Measurements from ENCODE around the gene MRPL36.

GRCh38 chr5:1763548-1763911, 36.1 kb downstream of the MRPL36 start:
- no peak for TF ChIP-seq POLR2A (IDR thresholded peaks at IDR 0.05)
- TF ChIP-seq, protein P1, sequence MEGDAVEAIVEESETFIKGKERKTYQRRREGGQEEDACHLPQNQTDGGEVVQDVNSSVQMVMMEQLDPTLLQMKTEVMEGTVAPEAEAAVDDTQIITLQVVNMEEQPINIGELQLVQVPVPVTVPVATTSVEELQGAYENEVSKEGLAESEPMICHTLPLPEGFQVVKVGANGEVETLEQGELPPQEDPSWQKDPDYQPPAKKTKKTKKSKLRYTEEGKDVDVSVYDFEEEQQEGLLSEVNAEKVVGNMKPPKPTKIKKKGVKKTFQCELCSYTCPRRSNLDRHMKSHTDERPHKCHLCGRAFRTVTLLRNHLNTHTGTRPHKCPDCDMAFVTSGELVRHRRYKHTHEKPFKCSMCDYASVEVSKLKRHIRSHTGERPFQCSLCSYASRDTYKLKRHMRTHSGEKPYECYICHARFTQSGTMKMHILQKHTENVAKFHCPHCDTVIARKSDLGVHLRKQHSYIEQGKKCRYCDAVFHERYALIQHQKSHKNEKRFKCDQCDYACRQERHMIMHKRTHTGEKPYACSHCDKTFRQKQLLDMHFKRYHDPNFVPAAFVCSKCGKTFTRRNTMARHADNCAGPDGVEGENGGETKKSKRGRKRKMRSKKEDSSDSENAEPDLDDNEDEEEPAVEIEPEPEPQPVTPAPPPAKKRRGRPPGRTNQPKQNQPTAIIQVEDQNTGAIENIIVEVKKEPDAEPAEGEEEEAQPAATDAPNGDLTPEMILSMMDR (IDR thresholded peaks at IDR 0.05), result peak in 1 of 2 donors; percentile 57
- no peak for TF ChIP-seq EP300 (IDR thresholded peaks at IDR 0.05)
- no peak for TF ChIP-seq POLR2AphosphoS5 (IDR thresholded peaks at IDR 0.05)
